MCF 10A (cell line): ENCODE results near the gene MECR. TPM values are rescaled to one million over a fixed set of nuclear protein-coding genes. Genes with fewer than 3 reads are reported as not detected.

Experiments used
- BruUV-seq: library from RNA; stranded (reverse); fragments of 400-500 nt; replicated peaks from 2 replicates; lab custom pipeline; 2021; lab: Mats Ljungman, UMichigan
- CTCF ChIA-PET: fragments of 300-600 bp; sonication (Branson Sonifier 250); formaldehyde crosslinking; extraction: SDS; loops from one replicate; lab custom pipeline; 2021; ENCODE audit warnings: antibody characterized with exemption, inconsistent platforms; lab: Yijun Ruan, JAX
- POLR2A ChIA-PET: fragments of 300-600, 350-650 bp; sonication (Branson Sonifier 250); formaldehyde crosslinking; extraction: SDS; loops from one replicate; lab custom pipeline; 2020; ENCODE audit warnings: antibody characterized with exemption, inconsistent platforms; lab: Yijun Ruan, JAX
- DNase-seq: peaks from one replicate; pipeline ENCODE4 v3.0.0-alpha.2; 2018; ENCODE audit not compliant: unreplicated experiment
- H3K27ac Mint-ChIP-seq: one replicate; pipeline ENCODE4 v1.8.0; 2022; ENCODE audit warnings: mild to moderate bottlenecking, low read depth, mixed read lengths; ENCODE audit not compliant: unreplicated experiment
- H3K27me3 Mint-ChIP-seq: one replicate; pipeline ENCODE4 v1.8.0; 2022; ENCODE audit warnings: mixed read lengths; ENCODE audit not compliant: insufficient read depth, unreplicated experiment
- H3K36me3 Mint-ChIP-seq: one replicate; pipeline ENCODE4 v1.8.0; 2022; ENCODE audit warnings: mild to moderate bottlenecking, moderate library complexity, mixed read lengths; ENCODE audit not compliant: insufficient read depth, unreplicated experiment
- H3K4me1 Mint-ChIP-seq: one replicate; pipeline ENCODE4 v1.8.0; 2022; ENCODE audit warnings: mixed read lengths; ENCODE audit not compliant: insufficient read depth, unreplicated experiment
- H3K4me3 Mint-ChIP-seq: one replicate; pipeline ENCODE4 v1.8.0; 2022; ENCODE audit warnings: mild to moderate bottlenecking, moderate library complexity, mixed read lengths; ENCODE audit not compliant: unreplicated experiment
- H3K9me3 Mint-ChIP-seq: one replicate; pipeline ENCODE4 v1.8.0; 2022; ENCODE audit warnings: mixed read lengths; ENCODE audit not compliant: unreplicated experiment
- intact Hi-C: fragments of 100-400 bp; cut with micrococcal nuclease; formaldehyde crosslinking; loops from 2 replicates; pipeline ENCODE4 v1.14.1; 2022
- total RNA-seq: library from RNA; stranded (reverse); gene quantifications from 2 replicates; pipeline ENCODE4 v1.2.3, GENCODE V29; 2022
- TF ChIP-seq, protein P1 (sequence below): fragments of 200-600 bp; IDR thresholded peaks from one replicate; pipeline ENCODE4 v1.8.0; 2022; ENCODE audit warnings: antibody characterized with exemption, mild to moderate bottlenecking; ENCODE audit not compliant: unreplicated experiment

Gene MECR
- total RNA-seq, 1 experiment from 2014 or later = 59.1 TPM

- no peak overlapping the region for H3K27ac Mint-ChIP-seq
- H3K36me3 Mint-ChIP-seq = peaks cover 6% of the 10 kb centered on the region
- H3K27me3 Mint-ChIP-seq = peaks cover 14% of the 10 kb centered on the region
- BruUV-seq = no TSS peak
- POLR2A ChIA-PET = no interaction called here
- intact Hi-C loops = loop anchor here (10.0 kb wide), 1 partner anchor 850 kb away; no protein-coding TSS in a partner anchor
- no peaks in the 10 kb centered on the region for H3K9me3 Mint-ChIP-seq
- CTCF ChIA-PET = interaction anchor here (0.9 to 1.2 kb wide), 2 partner anchors 106 to 876 kb away, joined by 3 read pairs; no protein-coding TSS in a partner anchor
- H3K4me1 Mint-ChIP-seq = peaks cover 18% of the 10 kb centered on the region
- TF ChIP-seq, protein P1, sequence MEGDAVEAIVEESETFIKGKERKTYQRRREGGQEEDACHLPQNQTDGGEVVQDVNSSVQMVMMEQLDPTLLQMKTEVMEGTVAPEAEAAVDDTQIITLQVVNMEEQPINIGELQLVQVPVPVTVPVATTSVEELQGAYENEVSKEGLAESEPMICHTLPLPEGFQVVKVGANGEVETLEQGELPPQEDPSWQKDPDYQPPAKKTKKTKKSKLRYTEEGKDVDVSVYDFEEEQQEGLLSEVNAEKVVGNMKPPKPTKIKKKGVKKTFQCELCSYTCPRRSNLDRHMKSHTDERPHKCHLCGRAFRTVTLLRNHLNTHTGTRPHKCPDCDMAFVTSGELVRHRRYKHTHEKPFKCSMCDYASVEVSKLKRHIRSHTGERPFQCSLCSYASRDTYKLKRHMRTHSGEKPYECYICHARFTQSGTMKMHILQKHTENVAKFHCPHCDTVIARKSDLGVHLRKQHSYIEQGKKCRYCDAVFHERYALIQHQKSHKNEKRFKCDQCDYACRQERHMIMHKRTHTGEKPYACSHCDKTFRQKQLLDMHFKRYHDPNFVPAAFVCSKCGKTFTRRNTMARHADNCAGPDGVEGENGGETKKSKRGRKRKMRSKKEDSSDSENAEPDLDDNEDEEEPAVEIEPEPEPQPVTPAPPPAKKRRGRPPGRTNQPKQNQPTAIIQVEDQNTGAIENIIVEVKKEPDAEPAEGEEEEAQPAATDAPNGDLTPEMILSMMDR = no peak
- no peak overlapping the region for H3K4me3 Mint-ChIP-seq
- no peak for DNase-seq
These were observed 3.7 kb upstream of the MECR start for GRCh38 chr1:29234471-29234870.

GRCh38 chr1:29233693-29234092, 3.0 kb upstream of the MECR start:
- ChIA-PET POLR2A (no interaction called here), CTCF (interaction anchor here (0.9 to 1.2 kb wide), 2 partner anchors 107 to 877 kb away, joined by 3 read pairs; no protein-coding TSS in a partner anchor)
- intact Hi-C loops = loop anchor here (10.0 kb wide), 1 partner anchor 851 kb away; no protein-coding TSS in a partner anchor
- TF ChIP-seq, protein P1 = no peak
- Mint-ChIP-seq H3K9me3 (no peaks in the 10 kb centered on the region), H3K4me1 (peaks cover 12% of the 10 kb centered on the region), H3K27me3 (peaks cover 14% of the 10 kb centered on the region), H3K4me3 (no peak overlapping the region), H3K27ac (no peak overlapping the region), H3K36me3 (peaks cover 7% of the 10 kb centered on the region)
- BruUV-seq = no TSS peak
- no peak for DNase-seq

GRCh38 chr1:29232387-29232786, 1.7 kb upstream of the MECR start:
- POLR2A ChIA-PET = interaction anchor here (0.6 kb wide), 1 partner anchor 556 kb away, joined by 4 read pairs; no protein-coding TSS in a partner anchor
- H3K27me3 Mint-ChIP-seq = peaks cover 14% of the 10 kb centered on the region
- TF ChIP-seq, protein P1 = no peak
- intact Hi-C loops = loop anchor here (10.0 kb wide), 1 partner anchor 852 kb away; no protein-coding TSS in a partner anchor
- no peak for DNase-seq
- peaks cover 9% of the 10 kb centered on the region for H3K4me1 Mint-ChIP-seq
- no peaks in the 10 kb centered on the region for H3K9me3 Mint-ChIP-seq
- H3K36me3 Mint-ChIP-seq = peaks cover 12% of the 10 kb centered on the region
- CTCF ChIA-PET = no interaction called here
- H3K27ac Mint-ChIP-seq = no peak overlapping the region
- BruUV-seq = no TSS peak
- no peak overlapping the region for H3K4me3 Mint-ChIP-seq

DNA sequence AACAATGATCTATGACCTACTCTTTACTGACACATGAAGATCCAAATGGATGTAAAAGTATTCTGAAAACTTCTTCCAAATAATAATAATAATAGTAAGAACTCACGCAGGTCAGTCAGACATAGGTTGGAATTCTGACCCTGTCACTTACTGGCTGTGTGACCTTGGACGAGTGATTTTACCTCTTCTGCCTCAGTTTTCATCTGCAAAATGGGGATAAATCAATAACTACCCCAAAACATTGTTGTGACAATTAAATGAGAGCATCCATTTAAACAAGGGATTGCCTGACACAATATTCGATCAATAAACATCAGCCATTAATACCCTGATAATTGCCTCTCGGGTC, 556 bp downstream of the MECR start:
- TF ChIP-seq, protein P1 = no peak
- DNase-seq = no peak
- Mint-ChIP-seq H3K27me3 (peaks cover 14% of the 10 kb centered on the region), H3K36me3 (peaks cover 14% of the 10 kb centered on the region), H3K4me3 (peak overlapping the region; percentile 90), H3K27ac (peak overlapping the region; percentile 96), H3K4me1 (peaks cover 11% of the 10 kb centered on the region), H3K9me3 (no peaks in the 10 kb centered on the region)
- ChIA-PET CTCF (interaction anchor here (0.9 to 1.4 kb wide), 2 partner anchors 15 to 28 kb away, joined by 3 to 8 read pairs; no protein-coding TSS in a partner anchor), POLR2A (interaction anchor here (0.7 to 2.9 kb wide), 14 partner anchors 9 to 1489 kb away, joined by 3 to 18 read pairs (median 4); partner anchors contain the start of genes SRSF4 and TAF12)
- TSS peak; percentile 59 for BruUV-seq
- intact Hi-C loops = loop anchor here (10.0 kb wide), 1 partner anchor 855 kb away; no protein-coding TSS in a partner anchor
